GM23338 (cell line): ENCODE results near the gene FAM8A1.

Experiments used
- CREB1 ChIP-seq: fragments of 250-450 bp; sonication (Bioruptor Pico); IDR thresholded peaks from 2 replicates; pipeline ENCODE4 v1.5.0; 2020; ENCODE audit warnings: low read depth, mild to moderate bottlenecking, moderate library complexity
- EZH2 ChIP-seq: fragments of 200-600 bp; sonication (generic); IDR thresholded peaks from one replicate; pipeline ENCODE4 v1.8.0; 2017; ENCODE audit warnings: antibody characterized with exemption, mild to moderate bottlenecking, low read depth; ENCODE audit not compliant: unreplicated experiment
- EZH2phosphoT487 ChIP-seq: fragments of 200-600 bp; sonication (generic); IDR thresholded peaks from one replicate; pipeline ENCODE4 v1.8.1; 2018; ENCODE audit warnings: antibody characterized with exemption; ENCODE audit not compliant: unreplicated experiment
- POLR2AphosphoS5 ChIP-seq: IDR thresholded peaks from 2 replicates; pipeline ENCODE4 v1.6.1; 2016; ENCODE audit warnings: antibody characterized with exemption, low read depth
- STAT1 ChIP-seq: IDR thresholded peaks from one replicate; pipeline ENCODE4 v1.6.1; 2016; ENCODE audit warnings: antibody characterized with exemption; ENCODE audit not compliant: unreplicated experiment
- ZNF114 ChIP-seq: fragments of 250-450 bp; sonication (Bioruptor Pico); IDR thresholded peaks from 2 replicates; pipeline ENCODE4 v1.5.0; 2020; ENCODE audit warnings: mild to moderate bottlenecking, moderate library complexity
- TF ChIP-seq, protein P1 (sequence below), 2 experiments: fragments of 200-600 bp in 1 of 2; sonication (generic) in 1 of 2; conservative IDR thresholded peaks; 2 replicates each; pipeline versions ENCODE4 v1.5.1 to v1.6.1; 2016 to 2017; ENCODE audit warnings: antibody characterized with exemption in 2 of 2, low read depth in 2 of 2, mild to moderate bottlenecking in 2 of 2, moderate library complexity in 1 of 2

DNA sequence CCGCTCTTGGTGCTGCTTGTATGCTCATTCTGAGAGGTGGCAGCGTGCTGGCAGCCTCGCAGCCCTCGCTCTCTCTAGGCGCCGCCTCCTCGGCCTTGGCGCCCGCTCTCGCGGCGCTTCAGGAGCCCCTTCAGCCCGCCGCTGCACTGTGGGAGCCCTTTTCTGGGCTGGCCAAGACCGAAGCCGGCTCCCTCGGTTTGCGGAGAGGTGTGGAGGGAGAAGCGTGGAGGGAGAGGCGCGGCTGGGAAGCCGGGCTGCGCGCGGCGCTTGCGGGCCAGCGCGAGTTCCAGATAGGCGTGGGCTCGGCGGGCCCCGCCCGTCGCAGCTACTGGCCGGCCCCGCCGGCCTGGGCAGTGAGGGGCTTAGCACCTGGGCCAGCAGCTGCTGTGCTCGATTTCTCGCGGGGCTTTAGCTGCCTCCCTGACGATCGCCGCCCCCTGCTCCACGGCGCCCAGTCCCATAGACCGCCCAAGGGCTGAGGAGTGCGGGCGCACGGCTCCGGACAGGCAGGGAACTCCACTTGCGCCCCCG is 19.5 kb upstream of the FAM8A1 start:
- TF ChIP-seq, protein P1, sequence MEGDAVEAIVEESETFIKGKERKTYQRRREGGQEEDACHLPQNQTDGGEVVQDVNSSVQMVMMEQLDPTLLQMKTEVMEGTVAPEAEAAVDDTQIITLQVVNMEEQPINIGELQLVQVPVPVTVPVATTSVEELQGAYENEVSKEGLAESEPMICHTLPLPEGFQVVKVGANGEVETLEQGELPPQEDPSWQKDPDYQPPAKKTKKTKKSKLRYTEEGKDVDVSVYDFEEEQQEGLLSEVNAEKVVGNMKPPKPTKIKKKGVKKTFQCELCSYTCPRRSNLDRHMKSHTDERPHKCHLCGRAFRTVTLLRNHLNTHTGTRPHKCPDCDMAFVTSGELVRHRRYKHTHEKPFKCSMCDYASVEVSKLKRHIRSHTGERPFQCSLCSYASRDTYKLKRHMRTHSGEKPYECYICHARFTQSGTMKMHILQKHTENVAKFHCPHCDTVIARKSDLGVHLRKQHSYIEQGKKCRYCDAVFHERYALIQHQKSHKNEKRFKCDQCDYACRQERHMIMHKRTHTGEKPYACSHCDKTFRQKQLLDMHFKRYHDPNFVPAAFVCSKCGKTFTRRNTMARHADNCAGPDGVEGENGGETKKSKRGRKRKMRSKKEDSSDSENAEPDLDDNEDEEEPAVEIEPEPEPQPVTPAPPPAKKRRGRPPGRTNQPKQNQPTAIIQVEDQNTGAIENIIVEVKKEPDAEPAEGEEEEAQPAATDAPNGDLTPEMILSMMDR (conservative IDR thresholded peaks at IDR 0.05; ENCODE audit: low read depth in 2 of 2) = no peak
- TF ChIP-seq CREB1 (no peak), EZH2 (no peak), POLR2AphosphoS5 (no peak), ZNF114 (CRISPR knock-in tag) (no peak), STAT1 (no peak), EZH2phosphoT487 (no peak)
